Transverse colon (tissue), 4 donors: Measurements from ENCODE around the gene RIMS1. TPM values are rescaled to one million over a fixed set of nuclear protein-coding genes. Genes with fewer than 3 reads are reported as not detected.

Source experiments
- DNase-seq: peaks from one replicate; pipeline ENCODE4 v3.0.0-alpha.2; 2019
- H3K27ac ChIP-seq, 4 donors: fragments of 200-600 bp; sonication (generic); 2 replicates each; pipeline ENCODE4 v1.5.1; 2016 to 2018; ENCODE audit warnings: inconsistent platforms in 4 of 4
- H3K27me3 ChIP-seq: fragments of 200-600 bp; sonication (generic); 2 replicates; pipeline ENCODE4 v1.5.1; 2017; ENCODE audit warnings: inconsistent platforms
- H3K36me3 ChIP-seq, 4 donors: fragments of 200-600 bp; sonication (generic); 2 replicates each; pipeline ENCODE4 v1.5.1; 2017 to 2019; ENCODE audit warnings: inconsistent platforms in 4 of 4
- H3K4me1 ChIP-seq, 4 donors: fragments of 200-600 bp; sonication (generic); 2 replicates each; pipeline ENCODE4 v1.5.1; 2017 to 2020; ENCODE audit warnings: inconsistent platforms in 4 of 4
- H3K4me3 ChIP-seq, 4 donors: fragments of 200-600 bp; sonication (generic); 1 replicate in 1 of 4; 2 replicates in 3 of 4; pipeline versions ENCODE4 v1.5.1 to v1.6.1; 2017 to 2019; ENCODE audit warnings: inconsistent platforms in 4 of 4
- H3K9me3 ChIP-seq, 2 donors: fragments of 200-600 bp; sonication (generic); 2 replicates each; pipeline ENCODE4 v1.5.1; 2017 to 2019; ENCODE audit warnings: inconsistent platforms in 2 of 2
- EP300 ChIP-seq: sonication (generic); formaldehyde crosslinking; IDR thresholded peaks from one replicate; pipeline ENCODE4 v1.6.1; 2017; ENCODE audit warnings: antibody characterized with exemption, low read depth
- POLR2A ChIP-seq: fragments of 450-650 bp; IDR thresholded peaks from one replicate; pipeline ENCODE4 v1.6.1; 2016; ENCODE audit warnings: antibody characterized with exemption, mild to moderate bottlenecking, moderate library complexity
- POLR2AphosphoS5 ChIP-seq, 3 donors: sonication (generic); formaldehyde crosslinking; IDR thresholded peaks; one replicate each; pipeline ENCODE4 v1.6.1; 2016; ENCODE audit warnings: antibody characterized with exemption in 3 of 3
- WGBS, 2 donors: methylation state at CpG; one replicate each; pipeline ENCODE4 v1.1.5; 2018; ENCODE audit warnings: low coverage in 1 of 2; 5-methylcytosine and 5-hydroxymethylcytosine counted together
- in situ Hi-C, 4 donors: fragments of 200-750 bp; cut with MboI; loops; one replicate each; pipeline versions ENCODE4 v1.15.0 to v1.15.1; 2017; ENCODE audit warnings: low sequenced_read_pairs in 3 of 4, low pct_ligation_motif_present in 1 of 4, low pct_unique_long_range_greater_than_20kb in 1 of 4
- intact Hi-C: fragments of 100-400 bp; cut with DNase I; formaldehyde crosslinking; loops from one replicate; pipeline ENCODE4 v1.15.1; 2023; ENCODE audit warnings: low total_unique reads
- total RNA-seq, 4 donors: library from RNA; depleted of rRNA; stranded (reverse); fragments of >200 nt; gene quantifications; one replicate each; pipeline ENCODE4 v1.1.0, GENCODE V29; 2016
- TF ChIP-seq, protein P1 (sequence below), 5 experiments: fragments of 200-600 bp in 3 of 5; fragments of 450-650 bp in 2 of 5; sonication (generic) in 3 of 5; IDR thresholded peaks; 1 replicate in 2 of 5; 2 replicates in 3 of 5; pipeline ENCODE4 v1.5.1; 2016 to 2017; ENCODE audit warnings: antibody characterized with exemption in 5 of 5, inconsistent platforms in 3 of 5, mild to moderate bottlenecking in 2 of 5, moderate library complexity in 1 of 5

Gene RIMS1
- total RNA-seq, 4 donors from 2014 or later: 0.32 to 0.41 TPM; not detected in 2

DNA sequence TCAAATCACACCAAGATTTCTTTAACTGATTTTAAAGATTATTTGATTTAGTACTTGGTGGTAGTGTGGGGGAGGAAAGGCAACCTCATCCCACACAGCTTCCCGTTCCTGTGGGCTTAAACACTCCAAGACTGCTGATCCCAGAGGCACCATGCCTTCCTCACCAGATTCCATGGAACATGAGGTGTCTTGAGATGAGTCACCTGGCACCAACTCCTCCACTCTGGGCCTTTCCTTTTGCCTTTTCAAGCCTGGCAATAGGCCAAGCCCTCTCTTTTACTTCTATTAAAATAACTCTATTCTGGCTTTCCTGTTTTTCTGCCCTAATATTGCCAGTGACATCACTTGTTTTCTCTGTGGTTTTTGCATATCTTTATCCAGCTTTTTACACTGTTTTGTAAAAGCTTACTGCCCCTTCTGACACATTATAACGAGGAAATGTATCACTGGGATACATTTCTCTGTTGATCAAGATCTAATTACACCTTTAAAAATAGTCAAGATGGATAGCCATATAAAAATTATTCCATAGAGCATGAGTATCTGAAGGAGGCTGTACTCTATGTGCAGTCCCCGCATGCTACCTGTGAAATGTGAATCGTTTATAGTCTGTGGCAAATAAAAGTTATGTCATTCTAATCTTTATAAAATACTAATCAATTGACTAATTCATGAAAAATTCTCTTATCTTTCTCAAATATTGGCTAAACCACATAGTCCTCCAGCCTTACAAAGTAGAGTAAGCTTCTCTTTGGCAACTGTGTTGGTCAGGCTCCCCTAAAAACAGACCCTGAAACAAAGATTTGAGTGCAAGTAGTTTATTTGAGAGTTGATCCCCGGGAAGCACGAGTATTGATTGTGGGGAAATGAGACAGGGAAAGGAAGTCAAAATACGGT, 477.7 kb downstream of the RIMS1 start:
- 65 to 78% methylated on average over 4 to 7 of the region's 7 CpGs for WGBS, 2 donors
- Histone ChIP-seq H3K36me3 (no peaks in the 10 kb centered on the region), H3K4me3 (no peak overlapping the region), H3K9me3 (no peaks in the 10 kb centered on the region), H3K27ac (no peak overlapping the region), H3K4me1 (no peaks in the 10 kb centered on the region), H3K27me3 (no peaks in the 10 kb centered on the region)
- no peak for DNase-seq
- intact Hi-C loops: no loop called here
- in situ Hi-C loops: no loop called here
- TF ChIP-seq EP300 (no peak), POLR2A (no peak), POLR2AphosphoS5 (IDR thresholded peaks at IDR 0.05) (no peak)
- TF ChIP-seq, protein P1, sequence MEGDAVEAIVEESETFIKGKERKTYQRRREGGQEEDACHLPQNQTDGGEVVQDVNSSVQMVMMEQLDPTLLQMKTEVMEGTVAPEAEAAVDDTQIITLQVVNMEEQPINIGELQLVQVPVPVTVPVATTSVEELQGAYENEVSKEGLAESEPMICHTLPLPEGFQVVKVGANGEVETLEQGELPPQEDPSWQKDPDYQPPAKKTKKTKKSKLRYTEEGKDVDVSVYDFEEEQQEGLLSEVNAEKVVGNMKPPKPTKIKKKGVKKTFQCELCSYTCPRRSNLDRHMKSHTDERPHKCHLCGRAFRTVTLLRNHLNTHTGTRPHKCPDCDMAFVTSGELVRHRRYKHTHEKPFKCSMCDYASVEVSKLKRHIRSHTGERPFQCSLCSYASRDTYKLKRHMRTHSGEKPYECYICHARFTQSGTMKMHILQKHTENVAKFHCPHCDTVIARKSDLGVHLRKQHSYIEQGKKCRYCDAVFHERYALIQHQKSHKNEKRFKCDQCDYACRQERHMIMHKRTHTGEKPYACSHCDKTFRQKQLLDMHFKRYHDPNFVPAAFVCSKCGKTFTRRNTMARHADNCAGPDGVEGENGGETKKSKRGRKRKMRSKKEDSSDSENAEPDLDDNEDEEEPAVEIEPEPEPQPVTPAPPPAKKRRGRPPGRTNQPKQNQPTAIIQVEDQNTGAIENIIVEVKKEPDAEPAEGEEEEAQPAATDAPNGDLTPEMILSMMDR (IDR thresholded peaks at IDR 0.05): no peak

DNA sequence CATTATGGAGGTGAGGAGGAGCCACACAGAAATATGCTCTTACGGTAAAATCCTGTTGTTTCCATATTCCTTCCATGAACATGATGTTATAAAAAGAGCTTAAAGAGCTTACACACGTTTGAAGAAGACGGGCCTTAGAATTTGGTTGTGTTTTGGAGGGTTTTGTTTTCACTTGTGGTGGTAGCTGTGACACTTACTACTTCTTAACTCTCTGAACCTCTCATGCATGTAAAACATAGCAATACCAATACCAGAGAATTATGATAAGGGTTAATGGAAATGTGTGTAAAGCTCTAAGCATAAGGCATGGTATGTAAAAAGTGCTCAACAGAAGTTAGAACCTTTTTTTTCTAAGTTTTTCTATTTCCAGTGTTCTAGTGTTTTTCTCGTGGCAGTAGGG, 479.4 kb downstream of the RIMS1 start:
- 64 to 79% methylated on average over 4 of the region's 4 CpGs for WGBS, 2 donors
- intact Hi-C loops: no loop called here
- in situ Hi-C loops: no loop called here
- no peaks in the 10 kb centered on the region for H3K27me3 ChIP-seq
- DNase-seq: no peak
- no peaks in the 10 kb centered on the region for H3K4me1 ChIP-seq
- no peak overlapping the region for H3K27ac ChIP-seq
- no peak for TF ChIP-seq EP300
- TF ChIP-seq POLR2A: no peak
- no peak for TF ChIP-seq POLR2AphosphoS5 (IDR thresholded peaks at IDR 0.05)
- TF ChIP-seq, protein P1 (IDR thresholded peaks at IDR 0.05): no peak
- no peaks in the 10 kb centered on the region for H3K9me3 ChIP-seq
- H3K4me3 ChIP-seq: no peak overlapping the region
- H3K36me3 ChIP-seq: no peaks in the 10 kb centered on the region

DNA sequence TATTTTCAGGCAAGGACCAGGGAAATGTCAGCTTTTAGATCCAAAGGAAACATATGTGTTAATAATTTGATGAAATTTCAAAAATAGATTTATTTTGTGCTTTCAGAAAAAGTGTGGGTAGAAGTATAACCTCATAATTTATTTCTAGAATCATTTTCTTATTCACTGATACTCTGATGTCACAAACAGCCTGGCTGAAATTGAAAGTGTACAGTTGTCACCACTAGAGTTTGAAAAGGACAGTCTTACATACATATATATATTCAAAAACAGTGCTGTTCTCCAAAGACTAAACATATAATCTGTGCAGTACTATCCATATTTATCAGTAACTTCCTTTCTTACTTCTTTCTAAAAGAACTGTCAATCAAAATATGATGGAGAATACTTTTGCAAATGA, 481.1 kb downstream of the RIMS1 start:
- Histone ChIP-seq H3K4me3 (no peak overlapping the region), H3K27ac (no peak overlapping the region), H3K9me3 (no peaks in the 10 kb centered on the region), H3K4me1 (no peaks in the 10 kb centered on the region), H3K36me3 (no peaks in the 10 kb centered on the region), H3K27me3 (no peaks in the 10 kb centered on the region)
- DNase-seq: no peak
- in situ Hi-C loops (no loop called here), intact Hi-C loops (no loop called here)
- TF ChIP-seq POLR2AphosphoS5 (IDR thresholded peaks at IDR 0.05) (no peak), EP300 (no peak)

DNA sequence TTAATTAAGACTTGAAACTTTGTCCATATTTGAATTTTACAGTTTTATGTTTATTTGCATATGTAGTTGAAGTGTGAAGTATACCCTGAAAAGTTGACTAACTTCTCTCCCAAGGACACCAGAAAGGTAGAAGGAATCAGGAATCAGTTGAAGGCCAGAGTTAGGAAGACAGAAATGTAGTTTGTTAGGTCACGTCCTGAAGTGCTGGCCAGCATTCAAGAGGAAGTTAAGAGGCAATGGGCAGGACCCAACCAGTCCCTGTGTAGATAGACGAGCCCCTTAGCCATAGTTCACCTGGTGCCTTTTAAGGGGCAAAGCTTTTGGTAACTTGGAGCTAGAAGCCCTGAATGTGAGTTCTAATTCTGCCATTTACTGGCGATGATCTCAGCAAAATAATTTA, 485.1 kb downstream of the RIMS1 start:
- Histone ChIP-seq H3K27ac (no peak overlapping the region), H3K36me3 (no peaks in the 10 kb centered on the region), H3K4me3 (no peak overlapping the region), H3K27me3 (no peaks in the 10 kb centered on the region), H3K4me1 (no peaks in the 10 kb centered on the region), H3K9me3 (no peaks in the 10 kb centered on the region)
- DNase-seq: no peak
- intact Hi-C loops (no loop called here), in situ Hi-C loops (no loop called here)
- 53 to 69% methylated on average over 3 of the region's 3 CpGs for WGBS, 2 donors
- TF ChIP-seq POLR2A (no peak), POLR2AphosphoS5 (IDR thresholded peaks at IDR 0.05) (no peak)
- TF ChIP-seq, protein P1 (IDR thresholded peaks at IDR 0.05): no peak

DNA sequence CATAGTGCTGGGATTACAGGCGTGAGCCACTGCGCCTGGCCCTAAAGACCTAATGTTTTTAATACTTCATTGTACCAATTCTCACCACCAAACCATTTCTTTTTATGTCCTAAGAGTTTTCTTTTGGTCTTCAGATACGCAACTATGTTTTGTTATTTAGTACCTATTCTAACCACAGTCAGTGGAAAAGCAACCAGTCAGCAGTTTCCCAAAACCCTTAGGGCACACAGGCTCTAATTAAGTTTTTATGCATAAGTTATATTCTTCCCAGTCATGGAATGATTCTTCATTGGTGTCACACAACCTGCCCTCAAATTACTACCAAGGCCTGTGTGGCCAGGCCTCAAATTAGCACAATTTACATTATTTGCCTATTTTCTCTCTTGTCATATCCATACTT, 487.8 kb downstream of the RIMS1 start:
- H3K27me3 ChIP-seq: no peaks in the 10 kb centered on the region
- TF ChIP-seq POLR2A: no peak
- no peak for TF ChIP-seq POLR2AphosphoS5 (IDR thresholded peaks at IDR 0.05)
- TF ChIP-seq, protein P1 (IDR thresholded peaks at IDR 0.05): no peak
- no peak for TF ChIP-seq EP300
- H3K36me3 ChIP-seq: no peaks in the 10 kb centered on the region
- in situ Hi-C loops (no loop called here), intact Hi-C loops (no loop called here)
- no peak for DNase-seq
- H3K4me1 ChIP-seq: no peaks in the 10 kb centered on the region
- H3K9me3 ChIP-seq: no peaks in the 10 kb centered on the region
- 75 to 98% methylated on average over 1 to 3 of the region's 3 CpGs for WGBS, 2 donors
- no peak overlapping the region for H3K27ac ChIP-seq
- no peak overlapping the region for H3K4me3 ChIP-seq
